ENCODE results near the gene ALDH1B1. TPM values are rescaled to one million over a fixed set of nuclear protein-coding genes. Genes with fewer than 3 reads are reported as not detected.

ALDH1B1 gene
- total RNA-seq, 1 experiment from 2014 or later = 46.6 TPM

DNA sequence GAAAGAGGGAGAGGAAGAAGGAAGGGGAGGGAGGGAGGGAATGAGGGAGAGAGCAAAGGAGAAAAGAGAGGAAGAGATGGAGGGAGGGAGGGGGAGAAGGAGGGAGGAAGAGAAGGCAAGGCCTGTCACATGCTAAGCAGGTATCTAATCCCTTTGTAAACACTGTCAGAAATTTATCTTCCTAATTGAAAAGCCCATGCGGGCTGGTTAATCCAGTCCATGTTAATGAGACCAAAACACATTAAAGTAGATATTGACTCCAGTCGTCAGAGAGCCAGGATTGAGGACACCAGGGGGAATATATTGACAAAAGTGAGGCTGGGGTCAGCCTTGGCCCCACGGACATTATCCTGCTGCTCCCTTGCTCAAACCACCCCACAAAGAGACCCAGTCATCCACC, 37.4 kb upstream of the ALDH1B1 start:
- POLR2A ChIA-PET = no interaction called here
- ATAC-seq = no peak

More for the DNA sequence above, 37.4 kb upstream of the ALDH1B1 start:
- Histone ChIP-seq H3K79me2 (ENCODE audit: insufficient read depth, low read length) (no peaks in the 10 kb centered on the region), H3K27me3 (ENCODE audit: insufficient read depth, low read length) (no peaks in the 10 kb centered on the region), H3K4me3 (replicated peaks in 1 of 2; ENCODE audit: low read depth in 1 of 2, low read length in 2 of 2) (no peak overlapping the region), H2AFZ (ENCODE audit: low read depth, low read length, poor library complexity, severe bottlenecking) (no peak overlapping the region), H3K36me3 (ENCODE audit: control insufficient read depth in 1 of 2, insufficient read depth in 2 of 2, low read length in 2 of 2) (no peaks in the 10 kb centered on the region), H3K9me2 (ENCODE audit: insufficient read depth) (no peaks in the 10 kb centered on the region), H3K9me3 (ENCODE audit: control insufficient read depth in 1 of 2, insufficient read depth in 1 of 2, low read depth in 1 of 2, low read length in 2 of 2) (no peaks in the 10 kb centered on the region), H3K4me1 (ENCODE audit: control insufficient read depth in 1 of 2, insufficient read depth in 2 of 2, low read length in 2 of 2) (no peaks in the 10 kb centered on the region), H3K27ac (ENCODE audit: low read depth, low read length) (no peak overlapping the region), H4K20me1 (ENCODE audit: insufficient read depth) (no peaks in the 10 kb centered on the region), H3K9ac (ENCODE audit: low read length) (no peak overlapping the region), H3K4me2 (ENCODE audit: low read length) (no peak overlapping the region)
- CTCF ChIA-PET = no interaction called here
- TF ChIP-seq JUND (IDR thresholded peaks at IDR 0.05) (no peak), POLR2AphosphoS5 (IDR thresholded peaks at IDR 0.05; ENCODE audit: low read depth, low read length) (no peak), FOSL1 (IDR thresholded peaks at IDR 0.05; ENCODE audit: low read depth) (no peak)
- TF ChIP-seq, protein P1, sequence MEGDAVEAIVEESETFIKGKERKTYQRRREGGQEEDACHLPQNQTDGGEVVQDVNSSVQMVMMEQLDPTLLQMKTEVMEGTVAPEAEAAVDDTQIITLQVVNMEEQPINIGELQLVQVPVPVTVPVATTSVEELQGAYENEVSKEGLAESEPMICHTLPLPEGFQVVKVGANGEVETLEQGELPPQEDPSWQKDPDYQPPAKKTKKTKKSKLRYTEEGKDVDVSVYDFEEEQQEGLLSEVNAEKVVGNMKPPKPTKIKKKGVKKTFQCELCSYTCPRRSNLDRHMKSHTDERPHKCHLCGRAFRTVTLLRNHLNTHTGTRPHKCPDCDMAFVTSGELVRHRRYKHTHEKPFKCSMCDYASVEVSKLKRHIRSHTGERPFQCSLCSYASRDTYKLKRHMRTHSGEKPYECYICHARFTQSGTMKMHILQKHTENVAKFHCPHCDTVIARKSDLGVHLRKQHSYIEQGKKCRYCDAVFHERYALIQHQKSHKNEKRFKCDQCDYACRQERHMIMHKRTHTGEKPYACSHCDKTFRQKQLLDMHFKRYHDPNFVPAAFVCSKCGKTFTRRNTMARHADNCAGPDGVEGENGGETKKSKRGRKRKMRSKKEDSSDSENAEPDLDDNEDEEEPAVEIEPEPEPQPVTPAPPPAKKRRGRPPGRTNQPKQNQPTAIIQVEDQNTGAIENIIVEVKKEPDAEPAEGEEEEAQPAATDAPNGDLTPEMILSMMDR (IDR thresholded peaks at IDR 0.05 in 2 of 3, conservative IDR thresholded peaks at IDR 0.05 in 1 of 3; ENCODE audit: borderline replicate concordance in 1 of 3, insufficient read depth in 1 of 3, low read depth in 2 of 3, low read length in 2 of 3) = no peak
- TF ChIP-seq, protein P2, sequence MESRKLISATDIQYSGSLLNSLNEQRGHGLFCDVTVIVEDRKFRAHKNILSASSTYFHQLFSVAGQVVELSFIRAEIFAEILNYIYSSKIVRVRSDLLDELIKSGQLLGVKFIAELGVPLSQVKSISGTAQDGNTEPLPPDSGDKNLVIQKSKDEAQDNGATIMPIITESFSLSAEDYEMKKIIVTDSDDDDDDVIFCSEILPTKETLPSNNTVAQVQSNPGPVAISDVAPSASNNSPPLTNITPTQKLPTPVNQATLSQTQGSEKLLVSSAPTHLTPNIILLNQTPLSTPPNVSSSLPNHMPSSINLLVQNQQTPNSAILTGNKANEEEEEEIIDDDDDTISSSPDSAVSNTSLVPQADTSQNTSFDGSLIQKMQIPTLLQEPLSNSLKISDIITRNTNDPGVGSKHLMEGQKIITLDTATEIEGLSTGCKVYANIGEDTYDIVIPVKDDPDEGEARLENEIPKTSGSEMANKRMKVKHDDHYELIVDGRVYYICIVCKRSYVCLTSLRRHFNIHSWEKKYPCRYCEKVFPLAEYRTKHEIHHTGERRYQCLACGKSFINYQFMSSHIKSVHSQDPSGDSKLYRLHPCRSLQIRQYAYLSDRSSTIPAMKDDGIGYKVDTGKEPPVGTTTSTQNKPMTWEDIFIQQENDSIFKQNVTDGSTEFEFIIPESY (IDR thresholded peaks at IDR 0.05; ENCODE audit: extremely low read depth, insufficient replicate concordance, low read length) = no peak
- TF ChIP-seq, protein P3, sequence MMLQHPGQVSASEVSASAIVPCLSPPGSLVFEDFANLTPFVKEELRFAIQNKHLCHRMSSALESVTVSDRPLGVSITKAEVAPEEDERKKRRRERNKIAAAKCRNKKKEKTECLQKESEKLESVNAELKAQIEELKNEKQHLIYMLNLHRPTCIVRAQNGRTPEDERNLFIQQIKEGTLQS (IDR thresholded peaks at IDR 0.05) = no peak
- TF ChIP-seq, protein P4, sequence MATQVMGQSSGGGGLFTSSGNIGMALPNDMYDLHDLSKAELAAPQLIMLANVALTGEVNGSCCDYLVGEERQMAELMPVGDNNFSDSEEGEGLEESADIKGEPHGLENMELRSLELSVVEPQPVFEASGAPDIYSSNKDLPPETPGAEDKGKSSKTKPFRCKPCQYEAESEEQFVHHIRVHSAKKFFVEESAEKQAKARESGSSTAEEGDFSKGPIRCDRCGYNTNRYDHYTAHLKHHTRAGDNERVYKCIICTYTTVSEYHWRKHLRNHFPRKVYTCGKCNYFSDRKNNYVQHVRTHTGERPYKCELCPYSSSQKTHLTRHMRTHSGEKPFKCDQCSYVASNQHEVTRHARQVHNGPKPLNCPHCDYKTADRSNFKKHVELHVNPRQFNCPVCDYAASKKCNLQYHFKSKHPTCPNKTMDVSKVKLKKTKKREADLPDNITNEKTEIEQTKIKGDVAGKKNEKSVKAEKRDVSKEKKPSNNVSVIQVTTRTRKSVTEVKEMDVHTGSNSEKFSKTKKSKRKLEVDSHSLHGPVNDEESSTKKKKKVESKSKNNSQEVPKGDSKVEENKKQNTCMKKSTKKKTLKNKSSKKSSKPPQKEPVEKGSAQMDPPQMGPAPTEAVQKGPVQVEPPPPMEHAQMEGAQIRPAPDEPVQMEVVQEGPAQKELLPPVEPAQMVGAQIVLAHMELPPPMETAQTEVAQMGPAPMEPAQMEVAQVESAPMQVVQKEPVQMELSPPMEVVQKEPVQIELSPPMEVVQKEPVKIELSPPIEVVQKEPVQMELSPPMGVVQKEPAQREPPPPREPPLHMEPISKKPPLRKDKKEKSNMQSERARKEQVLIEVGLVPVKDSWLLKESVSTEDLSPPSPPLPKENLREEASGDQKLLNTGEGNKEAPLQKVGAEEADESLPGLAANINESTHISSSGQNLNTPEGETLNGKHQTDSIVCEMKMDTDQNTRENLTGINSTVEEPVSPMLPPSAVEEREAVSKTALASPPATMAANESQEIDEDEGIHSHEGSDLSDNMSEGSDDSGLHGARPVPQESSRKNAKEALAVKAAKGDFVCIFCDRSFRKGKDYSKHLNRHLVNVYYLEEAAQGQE (IDR thresholded peaks at IDR 0.05; ENCODE audit: low read depth) = no peak
- BruUV-seq (replicated peaks) = no TSS peak
- intact Hi-C loops (cut with micrococcal nuclease) = no loop called here
- no peak for DNase-seq (ENCODE audit: low read depth, low spot score)
- RAD21 ChIA-PET (ENCODE audit: low non-redundant PET in 1 of 2, low total read pairs in 2 of 2, uncharacterized antibody in 2 of 2, unreplicated experiment in 2 of 2) = no interaction called here

All from HCT116 (cell line).